ENCODE results near the gene RRP36. TPM values are rescaled to one million over a fixed set of nuclear protein-coding genes. Genes with fewer than 3 reads are reported as not detected.
"Not testable (repeated sequence)": the region's sequence is repeated elsewhere in the genome, so short reads cannot be mapped to it uniquely, and the experiment has no call there.

The RRP36 gene
- total RNA-seq, 2 donors from 2014 or later: 31.4 to 78.1 TPM

DNA sequence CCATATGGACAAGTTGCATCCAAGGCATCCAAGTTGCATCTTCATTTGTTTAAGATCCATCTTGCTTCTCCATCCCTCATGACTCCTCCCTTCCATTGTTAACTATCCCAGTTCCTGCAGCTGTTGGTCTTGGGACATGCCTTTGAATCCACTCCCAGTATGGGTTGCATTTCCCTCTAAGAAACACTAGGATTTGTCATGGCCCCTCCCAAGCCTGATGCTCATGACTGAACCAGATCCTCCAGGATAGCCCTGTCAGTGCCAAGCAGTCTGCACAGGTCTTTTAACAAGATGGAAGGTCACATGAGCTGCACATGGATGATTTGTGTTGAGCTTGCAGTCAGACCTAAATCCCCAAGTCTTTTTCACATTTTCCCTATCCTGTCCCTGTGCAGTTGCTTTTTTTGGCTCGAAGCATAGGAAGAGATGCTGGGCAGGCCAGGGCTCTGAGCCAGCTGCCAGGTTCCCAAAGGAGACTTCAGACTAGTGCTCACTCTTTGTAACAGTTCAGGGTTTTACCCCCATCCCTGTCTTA is 32.9 kb upstream of the RRP36 start:
- Mint-ChIP-seq H3K9me3 (no peaks in the 10 kb centered on the region), H3K27ac (peak overlapping the region; percentile 49), H3K4me3 (no peak overlapping the region), H3K4me1 (peaks cover 27% of the 10 kb centered on the region), H3K36me3 (ENCODE audit: low read depth) (peaks cover 34% of the 10 kb centered on the region), H3K27me3 (no peaks in the 10 kb centered on the region)
- no peak for ATAC-seq (replicated peaks)

DNA sequence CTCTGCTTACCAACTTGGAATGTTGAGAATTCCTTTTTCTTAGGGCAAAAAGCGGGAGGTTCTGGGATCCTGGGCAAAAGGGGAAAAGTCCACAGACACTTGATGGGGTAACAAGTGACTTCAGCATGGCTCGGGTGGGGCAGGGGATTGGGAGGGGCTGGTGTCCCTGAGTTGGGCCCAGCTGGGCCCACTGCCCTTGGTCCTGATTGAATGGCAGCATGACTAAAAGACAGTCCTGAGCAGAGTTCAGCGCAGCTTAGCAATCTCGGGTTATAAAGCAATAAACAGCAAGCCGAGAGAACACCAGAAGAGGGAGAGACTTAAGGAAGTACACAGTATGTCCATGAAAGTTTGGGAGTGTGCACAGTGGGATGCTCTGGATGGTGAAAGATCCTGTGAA is 31.5 kb upstream of the RRP36 start:
- H3K27me3 Mint-ChIP-seq: no peaks in the 10 kb centered on the region
- no peak overlapping the region for H3K4me3 Mint-ChIP-seq
- ATAC-seq (replicated peaks): no peak
- peak overlapping the region; percentile 52 for H3K27ac Mint-ChIP-seq
- H3K4me1 Mint-ChIP-seq: peaks cover 21% of the 10 kb centered on the region
- H3K36me3 Mint-ChIP-seq (ENCODE audit: low read depth): peaks cover 38% of the 10 kb centered on the region
- no peaks in the 10 kb centered on the region for H3K9me3 Mint-ChIP-seq

DNA sequence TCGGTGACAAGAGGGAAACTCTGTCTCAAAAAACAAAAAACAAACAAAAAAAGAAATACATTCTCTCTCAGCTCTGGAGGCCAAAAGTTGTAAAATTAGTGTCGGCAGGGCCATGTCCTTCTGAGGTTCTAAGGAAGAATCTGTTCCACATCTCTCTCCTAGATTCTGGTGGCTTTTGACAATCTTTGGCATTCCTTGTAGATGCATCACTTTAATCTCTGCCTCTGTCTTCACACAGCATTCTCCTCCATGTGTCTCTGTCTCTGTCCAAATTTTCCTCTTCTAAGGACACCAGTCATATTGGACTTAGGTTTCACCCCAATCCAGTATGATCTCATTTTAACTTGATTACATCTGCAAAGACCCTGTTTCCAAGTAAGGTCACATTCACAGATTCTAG is 28.0 kb upstream of the RRP36 start:
- peaks cover 4% of the 10 kb centered on the region for H3K4me1 Mint-ChIP-seq
- H3K36me3 Mint-ChIP-seq (ENCODE audit: low read depth): peaks cover 33% of the 10 kb centered on the region
- no peaks in the 10 kb centered on the region for H3K27me3 Mint-ChIP-seq
- peak overlapping the region; percentile 21 for H3K27ac Mint-ChIP-seq
- no peaks in the 10 kb centered on the region for H3K9me3 Mint-ChIP-seq
- ATAC-seq (replicated peaks): no peak
- no peak overlapping the region for H3K4me3 Mint-ChIP-seq

DNA sequence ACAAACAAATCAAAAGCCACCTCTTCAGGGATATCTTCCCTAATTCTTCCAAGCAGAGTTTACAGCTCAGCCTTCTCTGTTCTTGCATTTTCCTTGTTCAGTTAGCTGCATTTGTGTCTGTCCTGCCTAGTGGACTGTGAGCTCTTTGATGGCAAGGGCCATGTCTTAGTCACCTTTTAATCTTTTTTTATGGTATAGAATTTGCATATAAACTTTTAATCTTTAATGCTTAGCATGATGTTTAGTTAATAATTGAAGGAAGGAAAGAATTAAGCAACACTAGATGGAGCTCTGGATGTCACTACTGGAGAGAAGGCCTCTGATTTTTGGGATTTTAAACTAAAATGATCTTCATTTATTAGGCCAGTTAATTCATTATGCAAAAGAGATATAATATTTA is 24.9 kb upstream of the RRP36 start:
- no peaks in the 10 kb centered on the region for H3K27me3 Mint-ChIP-seq
- no peak overlapping the region for H3K27ac Mint-ChIP-seq
- H3K36me3 Mint-ChIP-seq (ENCODE audit: low read depth): peaks cover 9% of the 10 kb centered on the region
- no peak for ATAC-seq (replicated peaks)
- H3K9me3 Mint-ChIP-seq: no peaks in the 10 kb centered on the region
- no peaks in the 10 kb centered on the region for H3K4me1 Mint-ChIP-seq
- no peak overlapping the region for H3K4me3 Mint-ChIP-seq

DNA sequence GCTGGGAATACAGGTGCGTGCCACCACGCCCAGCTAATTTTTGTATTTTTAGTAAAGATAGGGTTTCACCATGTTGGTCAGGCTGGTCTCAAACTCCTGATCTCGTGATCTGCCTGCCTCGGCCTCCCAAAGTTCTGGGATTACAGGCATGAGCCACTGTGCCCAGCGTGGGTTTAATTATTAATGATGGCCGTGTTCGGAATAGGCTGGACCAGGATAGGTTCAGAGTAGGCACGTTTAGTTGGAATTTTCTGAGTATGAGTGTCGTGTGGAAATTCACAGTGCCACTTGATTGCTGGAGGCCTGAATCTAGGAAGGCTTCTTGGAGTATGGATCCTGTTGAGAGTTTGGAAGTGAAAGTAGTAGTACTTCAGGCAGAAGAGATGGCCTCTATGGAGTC is 23.2 kb upstream of the RRP36 start:
- not testable (repeated sequence) for H3K27me3 Mint-ChIP-seq; H3K4me3 Mint-ChIP-seq; H3K36me3 Mint-ChIP-seq (ENCODE audit: low read depth); H3K9me3 Mint-ChIP-seq; H3K27ac Mint-ChIP-seq; H3K4me1 Mint-ChIP-seq; ATAC-seq (replicated peaks)

DNA sequence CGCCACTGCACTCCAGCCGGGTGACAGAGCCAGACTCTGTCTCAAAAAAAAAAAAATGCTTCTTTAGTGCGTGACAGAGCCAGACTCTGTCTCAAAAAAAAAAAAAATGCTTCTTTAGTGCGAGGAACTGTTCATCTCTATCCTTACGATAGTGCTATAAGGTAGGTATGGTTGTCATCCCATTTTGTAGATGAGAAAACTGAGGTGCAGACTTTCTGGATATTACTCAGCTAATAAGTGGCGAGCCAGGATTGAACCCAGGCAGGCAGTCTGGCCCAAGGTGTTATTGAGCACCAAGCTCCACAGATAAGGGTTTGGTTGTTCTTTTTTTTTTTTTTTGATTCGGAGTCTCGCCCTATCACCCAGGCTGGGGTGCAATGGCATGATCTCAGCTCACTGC is 19.6 kb upstream of the RRP36 start:
- Mint-ChIP-seq H3K4me3 (no peak overlapping the region), H3K4me1 (no peaks in the 10 kb centered on the region), H3K9me3 (no peaks in the 10 kb centered on the region), H3K27me3 (no peaks in the 10 kb centered on the region), H3K27ac (no peak overlapping the region), H3K36me3 (ENCODE audit: low read depth) (peaks cover 21% of the 10 kb centered on the region)
- no peak for ATAC-seq (replicated peaks)

DNA sequence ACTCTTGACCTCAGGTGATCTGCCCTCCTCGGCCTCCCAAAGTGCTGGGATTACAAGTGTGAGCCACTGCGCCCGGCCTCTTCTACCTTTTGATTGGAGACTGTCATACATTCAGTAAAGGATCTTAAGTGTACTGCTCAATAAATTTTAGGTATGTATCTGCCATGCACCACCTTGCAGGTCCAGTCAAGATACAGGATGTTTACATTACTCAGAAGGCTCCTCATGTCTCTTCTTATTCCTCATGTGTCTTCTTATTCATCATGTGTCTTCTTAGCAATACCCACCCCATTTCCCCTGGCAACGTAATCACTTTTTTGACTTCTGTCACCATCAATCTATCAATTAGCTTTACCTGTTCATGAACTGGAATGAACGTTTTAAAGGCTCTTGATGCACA is 15.6 kb upstream of the RRP36 start:
- ATAC-seq (replicated peaks): no peak
- H3K36me3 Mint-ChIP-seq (ENCODE audit: low read depth): peaks cover 61% of the 10 kb centered on the region
- H3K27me3 Mint-ChIP-seq: no peaks in the 10 kb centered on the region
- no peak overlapping the region for H3K4me3 Mint-ChIP-seq
- peaks cover 4% of the 10 kb centered on the region for H3K4me1 Mint-ChIP-seq
- H3K9me3 Mint-ChIP-seq: no peaks in the 10 kb centered on the region
- no peak overlapping the region for H3K27ac Mint-ChIP-seq

DNA sequence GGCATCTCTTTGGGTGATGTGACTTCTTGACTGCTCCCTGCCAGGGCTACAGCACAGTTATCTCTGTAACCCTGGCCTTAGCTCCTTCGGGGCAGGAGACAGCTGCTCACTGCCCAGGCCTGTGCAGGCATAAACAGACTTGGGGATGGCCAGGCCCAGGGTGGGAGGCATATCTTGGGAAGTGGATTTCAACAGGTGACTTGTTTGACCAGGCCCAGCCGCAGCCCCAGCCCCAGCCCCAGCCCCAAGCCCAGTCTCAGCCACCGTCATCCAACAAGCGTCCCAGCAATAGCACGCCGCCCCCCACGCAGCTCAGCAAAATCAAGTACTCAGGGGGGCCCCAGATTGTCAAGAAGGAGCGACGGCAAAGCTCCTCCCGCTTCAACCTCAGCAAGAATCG is 15.2 kb upstream of the RRP36 start:
- Mint-ChIP-seq H3K27me3 (no peaks in the 10 kb centered on the region), H3K9me3 (no peaks in the 10 kb centered on the region), H3K36me3 (ENCODE audit: low read depth) (peaks cover 66% of the 10 kb centered on the region), H3K4me1 (peaks cover 4% of the 10 kb centered on the region), H3K27ac (no peak overlapping the region), H3K4me3 (no peak overlapping the region)
- ATAC-seq (replicated peaks): no peak

DNA sequence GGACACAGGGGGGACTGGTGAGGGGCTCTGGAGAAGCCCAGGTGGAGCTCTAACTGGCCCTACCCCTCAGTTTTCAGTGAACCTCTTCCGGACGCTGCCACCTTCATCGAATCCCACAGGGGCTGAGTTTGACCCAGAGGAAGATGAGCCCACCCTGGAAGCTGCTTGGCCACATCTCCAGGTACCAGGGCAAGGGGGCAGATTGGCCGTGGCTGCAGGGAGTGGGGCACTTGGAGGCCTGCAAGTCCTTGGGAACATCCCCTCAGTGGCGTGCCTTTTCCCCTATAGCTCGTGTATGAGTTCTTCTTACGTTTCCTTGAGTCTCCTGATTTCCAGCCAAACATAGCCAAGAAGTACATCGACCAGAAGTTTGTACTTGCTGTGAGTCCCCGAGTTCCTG is 14.3 kb upstream of the RRP36 start:
- ATAC-seq (replicated peaks): no peak
- Mint-ChIP-seq H3K9me3 (no peaks in the 10 kb centered on the region), H3K36me3 (ENCODE audit: low read depth) (peaks cover 74% of the 10 kb centered on the region), H3K27me3 (no peaks in the 10 kb centered on the region), H3K27ac (no peak overlapping the region), H3K4me3 (no peak overlapping the region), H3K4me1 (peaks cover 12% of the 10 kb centered on the region)

DNA sequence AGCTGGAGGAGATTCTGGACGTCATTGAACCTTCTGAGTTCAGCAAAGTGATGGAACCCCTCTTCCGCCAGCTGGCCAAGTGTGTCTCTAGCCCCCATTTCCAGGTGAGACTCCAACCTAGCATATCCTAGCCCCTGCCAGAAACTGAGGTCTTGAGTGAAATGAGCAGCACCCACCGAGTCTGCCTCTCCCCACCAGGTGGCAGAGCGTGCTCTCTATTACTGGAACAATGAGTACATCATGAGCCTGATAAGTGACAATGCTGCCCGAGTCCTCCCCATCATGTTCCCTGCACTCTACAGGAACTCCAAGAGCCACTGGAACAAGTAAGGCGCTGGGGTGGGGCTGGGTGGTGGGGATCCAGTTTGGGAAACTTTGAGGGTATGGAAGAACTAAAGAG is 12.3 kb upstream of the RRP36 start:
- peaks cover 94% of the 10 kb centered on the region for H3K36me3 Mint-ChIP-seq (ENCODE audit: low read depth)
- no peaks in the 10 kb centered on the region for H3K9me3 Mint-ChIP-seq
- no peaks in the 10 kb centered on the region for H3K27me3 Mint-ChIP-seq
- no peak for ATAC-seq (replicated peaks)
- H3K27ac Mint-ChIP-seq: peak overlapping the region; percentile 48
- H3K4me1 Mint-ChIP-seq: peaks cover 25% of the 10 kb centered on the region
- H3K4me3 Mint-ChIP-seq: no peak overlapping the region

DNA sequence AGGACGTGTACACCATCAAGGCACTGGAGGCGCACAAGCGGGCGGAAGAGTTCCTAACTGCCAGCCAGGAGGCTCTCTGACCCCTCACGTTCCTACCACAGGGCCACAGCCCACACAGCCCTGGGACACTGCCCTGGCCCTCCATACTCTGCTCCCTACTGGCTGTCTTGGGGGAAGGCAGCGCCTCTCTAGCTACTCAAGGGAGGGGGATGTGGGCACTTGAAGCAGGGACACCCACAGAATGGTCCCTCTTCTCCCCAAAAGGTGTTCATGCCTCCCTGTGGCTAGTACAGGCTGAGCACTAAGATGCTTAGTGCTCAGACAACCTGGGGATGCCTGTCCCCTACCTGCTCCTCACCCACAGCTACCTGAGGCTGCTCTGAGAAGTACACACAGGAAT is 10.2 kb upstream of the RRP36 start:
- Mint-ChIP-seq H3K27me3 (no peaks in the 10 kb centered on the region), H3K36me3 (ENCODE audit: low read depth) (peaks cover 92% of the 10 kb centered on the region), H3K27ac (peak overlapping the region; percentile 96), H3K4me3 (peak overlapping the region; percentile 94), H3K9me3 (no peaks in the 10 kb centered on the region), H3K4me1 (peaks cover 36% of the 10 kb centered on the region)
- ATAC-seq (replicated peaks): no peak

DNA sequence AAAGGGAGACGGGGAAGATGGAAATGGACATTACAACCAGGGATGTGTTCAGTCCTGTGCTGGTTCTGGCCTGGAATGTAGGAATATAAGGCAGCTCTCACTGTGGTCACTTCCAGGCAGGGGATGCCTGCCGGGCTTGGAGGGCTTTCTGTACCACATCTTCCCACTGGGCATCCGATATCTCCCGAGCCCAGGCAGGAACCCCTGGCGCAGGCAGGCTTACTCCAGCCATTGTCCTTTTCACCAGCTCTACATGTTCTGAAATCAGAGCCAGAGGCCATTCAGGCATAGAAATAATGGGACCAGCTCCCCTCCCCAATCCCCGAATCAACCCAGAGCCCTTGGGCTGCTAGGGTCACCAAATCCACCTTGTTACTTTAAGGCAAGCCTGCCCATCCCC is 9.1 kb upstream of the RRP36 start:
- Mint-ChIP-seq H3K36me3 (ENCODE audit: low read depth) (peaks cover 92% of the 10 kb centered on the region), H3K4me3 (peak overlapping the region; percentile 94), H3K9me3 (no peaks in the 10 kb centered on the region), H3K27ac (peak overlapping the region; percentile 96), H3K27me3 (no peaks in the 10 kb centered on the region), H3K4me1 (peaks cover 37% of the 10 kb centered on the region)
- ATAC-seq (replicated peaks): no peak

DNA sequence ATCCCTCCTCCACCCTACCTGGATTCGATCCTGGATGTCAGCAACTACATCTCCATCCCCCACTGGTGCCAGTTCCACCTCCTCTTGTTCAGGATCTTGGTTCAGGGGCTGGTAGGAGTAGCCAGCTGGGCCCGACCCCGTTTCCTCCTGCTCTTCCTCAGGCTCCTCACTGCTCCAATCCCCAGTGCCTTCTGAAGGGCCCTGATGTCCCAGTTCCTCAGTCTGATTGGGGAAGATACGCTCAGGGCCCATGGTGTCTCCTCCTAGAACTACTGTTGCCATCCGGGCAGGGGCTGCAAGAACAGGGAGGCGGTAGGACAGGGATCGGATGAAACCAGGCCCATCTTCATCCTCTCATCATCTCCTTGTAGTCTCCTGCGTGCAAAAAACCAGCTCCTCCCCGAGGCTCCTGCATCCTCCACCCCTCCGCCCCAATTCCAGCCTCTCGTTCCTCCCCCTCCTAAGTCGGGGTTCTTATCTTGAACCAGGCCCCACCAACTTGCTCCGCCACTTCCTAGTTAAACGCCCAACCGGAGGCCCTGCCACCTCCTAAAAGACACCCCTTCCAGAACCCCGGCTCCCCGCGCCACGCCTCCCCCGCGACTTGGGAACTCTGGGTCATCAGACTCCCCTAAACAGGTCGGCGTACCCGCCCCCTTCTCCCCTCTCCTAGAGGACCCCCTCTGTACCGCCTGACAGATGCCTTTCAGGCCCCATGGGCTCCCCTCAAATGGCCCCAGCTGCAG is 8.2 kb upstream of the RRP36 start:
- no peaks in the 10 kb centered on the region for H3K9me3 Mint-ChIP-seq
- ATAC-seq (replicated peaks): peak; percentile 43
- no peaks in the 10 kb centered on the region for H3K27me3 Mint-ChIP-seq
- H3K4me3 Mint-ChIP-seq: peak overlapping the region; percentile 94
- peak overlapping the region; percentile 96 for H3K27ac Mint-ChIP-seq
- peaks cover 37% of the 10 kb centered on the region for H3K4me1 Mint-ChIP-seq
- peaks cover 92% of the 10 kb centered on the region for H3K36me3 Mint-ChIP-seq (ENCODE audit: low read depth)

DNA sequence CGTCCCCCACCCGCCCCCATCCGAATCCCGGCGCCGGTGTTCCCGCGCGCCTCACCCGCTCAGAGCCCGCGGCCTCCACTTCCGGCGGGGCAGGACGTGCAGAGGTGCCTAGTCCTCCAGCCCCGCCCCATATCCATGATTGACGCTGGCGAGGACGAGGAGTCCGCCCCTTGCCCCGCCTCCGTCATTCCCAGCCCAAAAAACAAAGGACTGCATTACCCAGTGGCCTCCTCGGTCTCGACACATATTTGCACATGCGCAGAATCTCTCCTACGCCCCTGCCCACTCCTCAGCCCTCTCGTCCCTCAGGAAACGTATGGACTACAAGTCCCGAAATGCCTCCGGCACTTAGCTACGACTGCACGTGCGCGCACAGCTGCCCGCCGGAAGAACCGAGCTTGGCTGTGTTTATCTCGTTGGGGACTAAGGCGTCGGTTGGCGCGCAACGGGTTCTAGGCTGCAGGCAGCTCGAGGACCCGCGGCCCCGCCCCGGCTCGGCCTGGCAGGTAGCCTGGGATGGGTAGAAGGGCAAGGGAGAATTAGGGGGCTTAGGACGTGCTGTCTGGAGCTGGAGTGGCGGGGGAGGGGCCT is 7.5 kb upstream of the RRP36 start, which contains the start of the genes KLHDC3 and MEA1:
TSS of gene KLHDC3 (plus strand) at position 407 of the 591 bp plus-strand sequence. CDS start 2,944 bp downstream, outside the sequence.
TSS of gene MEA1 (minus strand) at position 104 of the 591 bp plus-strand sequence. CDS start 133 bp downstream, outside the sequence.
- H3K36me3 Mint-ChIP-seq (ENCODE audit: low read depth): peaks cover 92% of the 10 kb centered on the region
- H3K4me3 Mint-ChIP-seq: peak within 1 kb of the TSS; percentile 94
- peak; percentile 96 for ATAC-seq (replicated peaks)
- peak within 1 kb of the TSS; percentile 96 for H3K27ac Mint-ChIP-seq
- H3K9me3 Mint-ChIP-seq: no peaks in the 10 kb centered on the region
- no peaks in the 10 kb centered on the region for H3K27me3 Mint-ChIP-seq
- peaks cover 37% of the 10 kb centered on the region for H3K4me1 Mint-ChIP-seq

DNA sequence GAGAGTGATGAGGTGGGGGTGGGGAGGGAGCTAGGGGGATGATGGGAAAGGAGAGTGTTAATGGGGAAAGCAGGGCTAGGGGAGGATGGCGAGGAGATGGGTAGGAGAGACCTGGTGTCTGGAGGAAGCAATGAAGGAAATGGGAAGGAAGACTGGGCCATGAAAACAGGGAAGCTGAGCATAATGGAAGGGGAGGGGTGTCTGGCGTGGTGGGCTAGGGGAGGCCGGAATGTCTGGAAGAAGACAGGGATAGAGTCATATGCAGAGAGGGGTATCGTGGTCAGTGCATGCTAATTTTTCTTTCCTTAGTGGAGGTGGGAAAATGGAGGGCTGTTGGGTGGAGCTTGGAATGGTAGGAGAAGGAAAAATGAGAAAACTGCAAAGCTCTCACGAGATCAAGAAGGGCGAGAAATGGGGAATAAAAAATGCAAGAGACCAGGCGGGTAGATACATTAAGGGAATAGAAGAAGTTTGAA is 7.0 kb upstream of the RRP36 start:
- no peaks in the 10 kb centered on the region for H3K27me3 Mint-ChIP-seq
- H3K27ac Mint-ChIP-seq: peak overlapping the region; percentile 96
- peak overlapping the region; percentile 94 for H3K4me3 Mint-ChIP-seq
- no peak for ATAC-seq (replicated peaks)
- H3K36me3 Mint-ChIP-seq (ENCODE audit: low read depth): peaks cover 92% of the 10 kb centered on the region
- peaks cover 37% of the 10 kb centered on the region for H3K4me1 Mint-ChIP-seq
- no peaks in the 10 kb centered on the region for H3K9me3 Mint-ChIP-seq

Data from activated T-helper 17 cell treated with anti-CD3 and anti-CD28 coated beads, Interleukin-2, amount 50 U/mL, for 72 hours (primary cell).